GM10847 (cell line): ENCODE data around the gene ABCG5.

Experiments used
- POLR2A ChIP-seq: IDR thresholded peaks from 2 replicates; pipeline ENCODE4 v1.6.1; 2011; ENCODE audit not compliant: insufficient read length; ENCODE audit errors: extremely low read depth

ABCG5 gene

GRCh38 chr2:43826305-43827250 is 12.1 kb downstream of the ABCG5 start:
- TF ChIP-seq POLR2A = no peak

- TF ChIP-seq POLR2A = no peak
Measured at GRCh38 chr2:43825841-43826240, 12.8 kb downstream of the ABCG5 start.

GRCh38 chr2:43824951-43825493 is 13.6 kb downstream of the ABCG5 start:
- no peak for TF ChIP-seq POLR2A

- TF ChIP-seq POLR2A = no peak
Measured at GRCh38 chr2:43824512-43824911, 14.1 kb downstream of the ABCG5 start.

- TF ChIP-seq POLR2A = no peak
Measured at GRCh38 chr2:43823751-43824150, 14.9 kb downstream of the ABCG5 start.

GRCh38 chr2:43822839-43823238 is 15.8 kb downstream of the ABCG5 start:
- no peak for TF ChIP-seq POLR2A

GRCh38 chr2:43819491-43820163 is 19.0 kb downstream of the ABCG5 start:
- no peak for TF ChIP-seq POLR2A

GRCh38 chr2:43818761-43819160 is 19.9 kb downstream of the ABCG5 start:
- no peak for TF ChIP-seq POLR2A

- no peak for TF ChIP-seq POLR2A
Measured at GRCh38 chr2:43814711-43815110, 23.9 kb downstream of the ABCG5 start.

GRCh38 chr2:43812947-43813346 is 25.7 kb downstream of the ABCG5 start:
- TF ChIP-seq POLR2A = no peak

- TF ChIP-seq POLR2A = no peak
Measured at GRCh38 chr2:43812006-43812405, 26.6 kb downstream of the ABCG5 start.

- TF ChIP-seq POLR2A = no peak
Measured at GRCh38 chr2:43810888-43811287, 27.8 kb downstream of the ABCG5 start.

- TF ChIP-seq POLR2A = no peak
Measured at GRCh38 chr2:43810452-43810851, 28.2 kb downstream of the ABCG5 start.

- no peak for TF ChIP-seq POLR2A
Measured at GRCh38 chr2:43806719-43807031, 32.0 kb downstream of the ABCG5 start.

GRCh38 chr2:43803113-43803512 is 35.5 kb downstream of the ABCG5 start:
- TF ChIP-seq POLR2A = no peak

GRCh38 chr2:43802135-43802534 is 36.5 kb downstream of the ABCG5 start:
- no peak for TF ChIP-seq POLR2A
